Neural crest cell (in vitro differentiated cells): ENCODE data around the gene SH3RF3. TPM values are rescaled to one million over a fixed set of nuclear protein-coding genes. Genes with fewer than 3 reads are reported as not detected.

Experiments
- DNase-seq: peaks from one replicate; pipeline ENCODE4 v3.0.0; 2021; ENCODE audit warnings: low read depth, mixed read lengths, low spot score
- H3K27ac Mint-ChIP-seq: one replicate; pipeline ENCODE4 v1.8.0; 2021; ENCODE audit warnings: mild to moderate bottlenecking, mixed read lengths; ENCODE audit not compliant: unreplicated experiment
- H3K27me3 Mint-ChIP-seq: 2 replicates; pipeline ENCODE4 v1.8.0; 2021; ENCODE audit warnings: low read depth, mild to moderate bottlenecking, mixed read lengths
- H3K36me3 Mint-ChIP-seq: 2 replicates; pipeline ENCODE4 v1.8.0; 2021; ENCODE audit warnings: low read depth, mild to moderate bottlenecking, mixed read lengths
- H3K4me1 Mint-ChIP-seq: 2 replicates; pipeline ENCODE4 v1.8.0; 2021; ENCODE audit warnings: mixed read lengths
- H3K4me3 Mint-ChIP-seq: one replicate; pipeline ENCODE4 v1.8.0; 2021; ENCODE audit warnings: mild to moderate bottlenecking, mixed read lengths
- H3K9me3 Mint-ChIP-seq: 2 replicates; pipeline ENCODE4 v1.8.0; 2021; ENCODE audit warnings: mixed read lengths
- CTCF ChIP-seq: fragments of 200-600 bp; sonication (generic); conservative IDR thresholded peaks from 2 replicates; pipeline ENCODE4 v1.5.0; 2021; ENCODE audit warnings: antibody characterized with exemption, mild to moderate bottlenecking
- total RNA-seq: library from RNA; stranded (reverse); gene quantifications from 2 replicates; pipeline ENCODE4 v1.2.1, GENCODE V29; 2021

The SH3RF3 gene
- total RNA-seq, 1 donor from 2014 or later, result 0.70 TPM

GRCh38 chr2:109522063-109522374 is 393.0 kb downstream of the SH3RF3 start:
- no peak overlapping the region for H3K4me3 Mint-ChIP-seq
- no peak for TF ChIP-seq CTCF

GRCh38 chr2:109523121-109523520 is 394.1 kb downstream of the SH3RF3 start:
- H3K36me3 Mint-ChIP-seq, result no peaks in the 10 kb centered on the region
- no peak overlapping the region for H3K4me3 Mint-ChIP-seq
- no peak overlapping the region for H3K27ac Mint-ChIP-seq
- peaks cover 7% of the 10 kb centered on the region for H3K4me1 Mint-ChIP-seq
- H3K27me3 Mint-ChIP-seq, result no peaks in the 10 kb centered on the region
- no peak for DNase-seq
- no peak for TF ChIP-seq CTCF
- H3K9me3 Mint-ChIP-seq, result no peaks in the 10 kb centered on the region

More at GRCh38 chr2:109522063-109522374, 393.0 kb downstream of the SH3RF3 start:
- H3K36me3 Mint-ChIP-seq, result no peaks in the 10 kb centered on the region
- H3K4me1 Mint-ChIP-seq, result no peaks in the 10 kb centered on the region
- no peak for DNase-seq
- no peaks in the 10 kb centered on the region for H3K9me3 Mint-ChIP-seq
- no peak overlapping the region for H3K27ac Mint-ChIP-seq
- H3K27me3 Mint-ChIP-seq, result no peaks in the 10 kb centered on the region

- H3K27ac Mint-ChIP-seq, result no peak overlapping the region
- no peak for TF ChIP-seq CTCF
Measured at GRCh38 chr2:109523536-109524361, 394.7 kb downstream of the SH3RF3 start.

GRCh38 chr2:109525836-109526235 is 396.8 kb downstream of the SH3RF3 start:
- H3K4me1 Mint-ChIP-seq, result peaks cover 7% of the 10 kb centered on the region
- no peak overlapping the region for H3K4me3 Mint-ChIP-seq
- H3K9me3 Mint-ChIP-seq, result no peaks in the 10 kb centered on the region
- H3K27me3 Mint-ChIP-seq, result no peaks in the 10 kb centered on the region
- DNase-seq, result no peak
- no peak for TF ChIP-seq CTCF
- H3K36me3 Mint-ChIP-seq, result no peaks in the 10 kb centered on the region
- no peak overlapping the region for H3K27ac Mint-ChIP-seq

More at GRCh38 chr2:109523536-109524361, 394.7 kb downstream of the SH3RF3 start:
- Mint-ChIP-seq H3K4me1 (peaks cover 7% of the 10 kb centered on the region), H3K4me3 (no peak overlapping the region), H3K36me3 (no peaks in the 10 kb centered on the region), H3K27me3 (no peaks in the 10 kb centered on the region), H3K9me3 (no peaks in the 10 kb centered on the region)
- no peak for DNase-seq

GRCh38 chr2:109526442-109526970 is 397.5 kb downstream of the SH3RF3 start:
- DNase-seq, result no peak

More at GRCh38 chr2:109526442-109526970, 397.5 kb downstream of the SH3RF3 start:
- H3K9me3 Mint-ChIP-seq, result no peaks in the 10 kb centered on the region
- peak overlapping the region; percentile 19 for H3K27ac Mint-ChIP-seq
- H3K36me3 Mint-ChIP-seq, result no peaks in the 10 kb centered on the region
- no peak for TF ChIP-seq CTCF
- no peak overlapping the region for H3K4me3 Mint-ChIP-seq
- H3K27me3 Mint-ChIP-seq, result no peaks in the 10 kb centered on the region
- H3K4me1 Mint-ChIP-seq, result peaks cover 7% of the 10 kb centered on the region
